HepG2 (cell line): ENCODE data around the gene STIP1. TPM values are rescaled to one million over a fixed set of nuclear protein-coding genes. Genes with fewer than 3 reads are reported as not detected.

Source experiments
- AGO2 ChIP-seq: fragments of 200-400 bp; formaldehyde crosslinking; optimal IDR thresholded peaks from 2 replicates; pipeline ENCODE3; 2017; ENCODE audit warnings: mild to moderate bottlenecking, low read depth, low read length, moderate library complexity
- CENPX ChIP-seq: sonication (generic); formaldehyde crosslinking; IDR thresholded peaks from 2 replicates; pipeline ENCODE4 v1.9.0; 2021; ENCODE audit warnings: mild to moderate bottlenecking, missing genetic modification reagents, moderate library complexity
- DRAP1 ChIP-seq: IDR thresholded peaks from 2 replicates; pipeline ENCODE4 v1.6.1; 2016; ENCODE audit warnings: missing genetic modification reagents, missing compliant biosample characterization
- FLYWCH1 ChIP-seq: sonication (generic); formaldehyde crosslinking; IDR thresholded peaks from 2 replicates; pipeline ENCODE4 v1.8.1; 2023; ENCODE audit warnings: mild to moderate bottlenecking, missing genetic modification reagents
- FOXA3 ChIP-seq: IDR thresholded peaks from 2 replicates; pipeline ENCODE4 v1.6.1; 2016; ENCODE audit warnings: missing genetic modification reagents, missing compliant biosample characterization
- FOXJ3 ChIP-seq: sonication (generic); formaldehyde crosslinking; IDR thresholded peaks from 2 replicates; pipeline ENCODE4 v1.4.0; 2020; ENCODE audit warnings: missing genetic modification reagents, mild to moderate bottlenecking, borderline replicate concordance
- GABPA ChIP-seq, 2 experiments: IDR thresholded peaks; 2 replicates each; pipeline ENCODE4 v1.6.1; 2011 to 2016; ENCODE audit warnings: low read depth in 2 of 2, low read length in 1 of 2, missing biosample characterization in 1 of 2, missing genetic modification characterization in 1 of 2
- HNF4A ChIP-seq: sonication (generic); formaldehyde crosslinking; IDR thresholded peaks from 2 replicates; pipeline ENCODE4 v1.4.0; 2020; ENCODE audit warnings: missing genetic modification reagents
- HNRNPL ChIP-seq: fragments of 200-400 bp; formaldehyde crosslinking; IDR thresholded peaks from 2 replicates; pipeline ENCODE4 v1.6.1; 2017; ENCODE audit warnings: mild to moderate bottlenecking, low read depth, low read length
- HOXA3 ChIP-seq: sonication (generic); formaldehyde crosslinking; IDR thresholded peaks from 2 replicates; pipeline ENCODE4 v1.5.0; 2020; ENCODE audit warnings: missing genetic modification reagents
- MAX ChIP-seq: IDR thresholded peaks from 2 replicates; pipeline ENCODE4 v1.6.1; 2012; ENCODE audit warnings: inconsistent platforms
- MED1 ChIP-seq: sonication (generic); formaldehyde crosslinking; IDR thresholded peaks from 2 replicates; pipeline ENCODE4 v1.4.0; 2020; ENCODE audit warnings: missing genetic modification reagents
- NFYB ChIP-seq: sonication (generic); formaldehyde crosslinking; IDR thresholded peaks from 2 replicates; pipeline ENCODE4 v1.4.0; 2020; ENCODE audit warnings: missing genetic modification reagents
- PHB2 ChIP-seq: fragments of 450-650 bp; IDR thresholded peaks from 2 replicates; pipeline ENCODE4 v1.6.1; 2018; ENCODE audit not compliant: partially characterized antibody
- POGK ChIP-seq: sonication (generic); formaldehyde crosslinking; conservative IDR thresholded peaks from 2 replicates; pipeline ENCODE4 v1.8.0; 2022; ENCODE audit warnings: mild to moderate bottlenecking, moderate library complexity, missing genetic modification reagents
- PRDM15 ChIP-seq: sonication (generic); formaldehyde crosslinking; IDR thresholded peaks from 2 replicates; pipeline ENCODE4 v1.4.0; 2020; ENCODE audit warnings: missing genetic modification reagents
- RCOR2 ChIP-seq: IDR thresholded peaks from 2 replicates; pipeline ENCODE4 v1.6.1; 2016; ENCODE audit warnings: missing biosample characterization, missing genetic modification reagents
- RFXAP ChIP-seq: sonication (generic); formaldehyde crosslinking; IDR thresholded peaks from 2 replicates; pipeline ENCODE4 v1.4.0; 2020; ENCODE audit warnings: missing genetic modification reagents, borderline replicate concordance
- SOX6 ChIP-seq, 2 experiments: fragments of 450-650 bp in 1 of 2; sonication (generic) in 1 of 2; formaldehyde crosslinking in 1 of 2; IDR thresholded peaks; 2 replicates each; pipeline versions ENCODE4 v1.4.0 to v1.6.1; 2017 to 2020; ENCODE audit warnings: antibody characterized with exemption in 1 of 2, mild to moderate bottlenecking in 1 of 2, missing genetic modification reagents in 1 of 2
- SP4 ChIP-seq: sonication (generic); formaldehyde crosslinking; IDR thresholded peaks from 2 replicates; pipeline ENCODE4 v1.8.1; 2023; ENCODE audit warnings: mild to moderate bottlenecking, missing genetic modification reagents
- TBX2 ChIP-seq: sonication (generic); formaldehyde crosslinking; IDR thresholded peaks from 2 replicates; pipeline ENCODE4 v1.5.0; 2020; ENCODE audit warnings: missing genetic modification reagents, mild to moderate bottlenecking, borderline replicate concordance
- ZBTB7A ChIP-seq: sonication (generic); formaldehyde crosslinking; IDR thresholded peaks from 2 replicates; pipeline ENCODE4 v1.8.0; 2022; ENCODE audit warnings: mild to moderate bottlenecking, missing genetic modification reagents
- ZNF350 ChIP-seq: sonication (generic); formaldehyde crosslinking; IDR thresholded peaks from 2 replicates; pipeline ENCODE4 v1.4.0; 2020; ENCODE audit warnings: mild to moderate bottlenecking, low read depth, missing genetic modification reagents, borderline replicate concordance
- ZNF556 ChIP-seq: sonication (generic); formaldehyde crosslinking; IDR thresholded peaks from 2 replicates; pipeline ENCODE4 v1.4.0; 2020; ENCODE audit warnings: mild to moderate bottlenecking, missing genetic modification reagents, borderline replicate concordance
- ZNF724P ChIP-seq: sonication (generic); formaldehyde crosslinking; IDR thresholded peaks from 2 replicates; pipeline ENCODE4 v1.8.0; 2022; ENCODE audit warnings: missing genetic modification reagents, borderline replicate concordance
- ZSCAN31 ChIP-seq: sonication (generic); formaldehyde crosslinking; IDR thresholded peaks from 2 replicates; pipeline ENCODE4 v1.5.0; 2020; ENCODE audit warnings: low read depth, mild to moderate bottlenecking, missing genetic modification reagents
- polyA plus RNA-seq, 8 experiments: library from polyadenylated mRNA; depleted of rRNA in 3 of 8; stranded (reverse) in 7 of 8; unstranded in 1 of 8; fragments of >200 nt; fragmentation: Illumina TruSeq in 4 of 8; extraction: Trizol in 4 of 8; gene quantifications; 2 replicates each; pipeline versions ENCODE4 v1.2.1 to v1.2.3, GENCODE V29; 2011 to 2016; ENCODE audit warnings: low read depth in 4 of 8, missing spikeins in 1 of 8, mixed read lengths in 1 of 8; ENCODE audit not compliant: insufficient read depth in 1 of 8
- total RNA-seq, 5 experiments: library from RNA; depleted of rRNA; stranded (reverse); fragments of >200 nt; fragmentation: Illumina TruSeq; extraction: Trizol; gene quantifications; 2 replicates each; pipeline ENCODE4 v1.2.3, GENCODE V29; 2016; ENCODE audit warnings: low read depth in 1 of 5

The STIP1 gene
- total and polyA plus RNA-seq, 2 of the 13 experiments (the other 11 are each of a cell fraction or from before 2014, with no cell fraction given) = 81.1 to 217 TPM

DNA sequence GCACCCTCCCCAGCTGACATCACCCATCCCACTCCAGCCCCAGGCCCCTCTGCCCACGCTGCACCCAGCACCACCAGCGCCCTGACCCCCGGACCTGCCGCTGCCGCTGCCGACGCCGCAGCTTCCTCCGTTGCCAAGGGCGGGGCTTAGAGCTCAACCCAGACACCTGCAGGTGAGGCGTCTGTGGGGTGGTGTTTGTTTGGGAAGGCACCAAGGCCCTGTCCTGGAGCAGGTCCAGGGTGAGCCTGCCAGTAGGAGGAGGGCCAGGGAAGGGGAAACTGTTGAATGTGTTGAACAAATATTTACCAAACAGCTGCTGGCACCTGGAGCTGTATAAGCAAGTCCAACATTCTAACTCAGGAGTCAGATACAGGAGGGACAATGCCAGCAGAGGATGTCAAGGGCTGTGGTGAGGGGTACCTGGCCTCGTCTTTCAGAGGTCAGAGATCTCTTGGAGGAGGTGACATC is 51.5 kb downstream of the STIP1 start (continued):
- TF ChIP-seq POGK (CRISPR knock-in tag) = peak; percentile 38; the same call in 1 of the 2 replicates
- peak; percentile 38; the same call in 1 of the 2 replicates for TF ChIP-seq ZBTB7A (CRISPR knock-in tag)
- TF ChIP-seq TBX2 (CRISPR knock-in tag) = peak; percentile 97
- TF ChIP-seq MAX = peak; percentile 65
- no peak for TF ChIP-seq RCOR2
- TF ChIP-seq ZNF350 (CRISPR knock-in tag) = peak; percentile 62; the same call in 1 of the 2 replicates
- 0 out of 2 replicates have a peak, but pooled peaks have one; percentile 35 for TF ChIP-seq SP4 (CRISPR knock-in tag)
- TF ChIP-seq ZNF556 = peak; percentile 63; the same call in 1 of the 2 replicates
- no peak for TF ChIP-seq PHB2
- no peak for TF ChIP-seq RFXAP (CRISPR knock-in tag)
- peak; percentile 44 for TF ChIP-seq HNF4A (CRISPR knock-in tag)
- peak; percentile 77 for TF ChIP-seq HNRNPL
- TF ChIP-seq ZNF724P (CRISPR knock-in tag) = no peak
- TF ChIP-seq FLYWCH1 (CRISPR knock-in tag) = no peak
- TF ChIP-seq SOX6 (IDR thresholded peaks at IDR 0.05) = no peak
- peak; percentile 80 for TF ChIP-seq SOX6 (CRISPR knock-in tag; IDR thresholded peaks at IDR 0.05)
- peak; percentile 46; the same call in 1 of the 2 replicates for TF ChIP-seq FOXJ3 (CRISPR knock-in tag)
- TF ChIP-seq ZSCAN31 = no peak
- no peak for TF ChIP-seq PRDM15 (CRISPR knock-in tag)
- peak; percentile 89 for TF ChIP-seq FOXA3 (CRISPR knock-in tag)
- TF ChIP-seq AGO2 = peak; percentile 17
- peak; percentile 46; the same call in 1 of the 2 replicates for TF ChIP-seq HOXA3 (CRISPR knock-in tag)
- TF ChIP-seq NFYB (CRISPR knock-in tag) = peak; percentile 24; the same call in 1 of the 2 replicates
- TF ChIP-seq DRAP1 = peak; percentile 34; the same call in 1 of the 2 replicates
- TF ChIP-seq GABPA (IDR thresholded peaks at IDR 0.05; ENCODE audit: low read depth, low read length) = no peak
- peak; percentile 63 for TF ChIP-seq GABPA (CRISPR knock-in tag; IDR thresholded peaks at IDR 0.05; ENCODE audit: low read depth)
- peak; percentile 80 for TF ChIP-seq MED1 (CRISPR knock-in tag)
- no peak for TF ChIP-seq CENPX (CRISPR knock-in tag)
